Adrenal gland (tissue), 12 donors: ENCODE measurements around the gene CENPP. TPM values are rescaled to one million over a fixed set of nuclear protein-coding genes. Genes with fewer than 3 reads are reported as not detected.
A peak's percentile ranks its signal among the peaks of the same experiment; 100 is the strongest.

Experiments
- DNase-seq, 7 donors: peaks; one replicate each; pipeline ENCODE4 v3.0.0-alpha.2; 2019 to 2020
- H3K27ac ChIP-seq, 5 donors: fragments of 200-600 bp; sonication (generic) in 4 of 5; 1 replicate in 3 of 5; 2 replicates in 2 of 5; pipeline versions ENCODE4 v1.5.1 to v1.8.0; 2016 to 2020; ENCODE audit warnings: mild to moderate bottlenecking in 1 of 5
- H3K27me3 ChIP-seq: fragments of 200-600 bp; 2 replicates; pipeline ENCODE4 v1.8.0; 2021
- H3K36me3 ChIP-seq, 2 donors: fragments of 200-600 bp; replicated peaks in 1 of 2; 1 replicate in 1 of 2; 2 replicates in 1 of 2; pipeline versions ENCODE4 v1.5.1 to v1.8.0; 2018 to 2022
- H3K4me1 ChIP-seq, 2 donors: fragments of 200-600 bp; replicated peaks in 1 of 2; 1 replicate in 1 of 2; 2 replicates in 1 of 2; pipeline versions ENCODE4 v1.5.1 to v1.8.0; 2018 to 2021
- H3K4me3 ChIP-seq, 4 donors: fragments of 200-600 bp; sonication (generic) in 3 of 4; one replicate each; pipeline ENCODE4 v1.5.1; 2016 to 2018
- H3K9me3 ChIP-seq, 3 donors: fragments of 200-600 bp; sonication (generic) in 1 of 3; replicated peaks in 1 of 3; 1 replicate in 2 of 3; 2 replicates in 1 of 3; pipeline versions ENCODE4 v1.5.1 to v1.8.0; 2016 to 2021
- CTCF ChIP-seq, 6 experiments: fragments of 450-650 bp in 4 of 6; fragments of 200-600 bp in 2 of 6; sonication (generic) in 1 of 6; IDR thresholded peaks; 1 replicate in 5 of 6; 2 replicates in 1 of 6; pipeline versions ENCODE4 v1.5.1 to v1.8.0; 2016 to 2021; ENCODE audit warnings: antibody characterized with exemption in 6 of 6, mild to moderate bottlenecking in 2 of 6, moderate library complexity in 1 of 6
- POLR2A ChIP-seq, 2 donors: fragments of 450-650 bp; IDR thresholded peaks; one replicate each; pipeline ENCODE4 v1.6.1; 2017; ENCODE audit warnings: antibody characterized with exemption in 2 of 2, mild to moderate bottlenecking in 2 of 2, moderate library complexity in 1 of 2
- WGBS, 4 donors: extraction: QIAGEN DNeasy Blood & Tissue Kit in 2 of 4; methylation state at CpG; one replicate each; pipeline versions ENCODE4 v1.1.5 to v1.1.7; 2013 to 2017; 5-methylcytosine and 5-hydroxymethylcytosine counted together
- intact Hi-C, 2 donors: fragments of 100-400 bp; cut with DNase I; formaldehyde crosslinking; loops; one replicate each; pipeline versions ENCODE4 v1.14.1 to v1.15.0; 2022 to 2023
- polyA plus RNA-seq, 3 donors: library from polyadenylated mRNA; stranded (reverse); fragments of 200-250 nt in 2 of 3; fragments of 350-450 nt in 1 of 3; fragmentation: Illumina TruSeq in 1 of 3; extraction: RNeasy Lipid Tissue Mini Kit (QIAGEN cat#74804) in 1 of 3; gene quantifications; one replicate each; pipeline ENCODE4 v1.2.3, GENCODE V29; 2013 to 2014
- total RNA-seq, 9 donors: library from RNA; depleted of rRNA in 4 of 9; stranded (reverse); fragments of >200 nt in 4 of 9; fragments of 120-200 nt in 1 of 9; fragmentation: NEBNext Ultra II Directional in 1 of 9; extraction: Animal tissue kit (Norgen Biotek cat#: 25700) in 1 of 9; gene quantifications; one replicate each; pipeline versions ENCODE4 v1.1.0 to v1.2.4, GENCODE V29; 2013 to 2023
- donor health status: healthy with polysubstance abuse.
- donor health status: Bipolar disorder and iron deficiency.
- donor health status: DM: yes; HTN: yes; CAD: no.
- donor health status: DM: no; HTN: no; CAD: no.
- donor health status: DM: no; HTN: no; CAD: no.
- donor health status: DM: yes; HTN: yes; CAD: no.

CENPP gene
- total and polyA plus RNA-seq, 12 donors: 1.1 to 14.0 (median 3.1) TPM

DNA sequence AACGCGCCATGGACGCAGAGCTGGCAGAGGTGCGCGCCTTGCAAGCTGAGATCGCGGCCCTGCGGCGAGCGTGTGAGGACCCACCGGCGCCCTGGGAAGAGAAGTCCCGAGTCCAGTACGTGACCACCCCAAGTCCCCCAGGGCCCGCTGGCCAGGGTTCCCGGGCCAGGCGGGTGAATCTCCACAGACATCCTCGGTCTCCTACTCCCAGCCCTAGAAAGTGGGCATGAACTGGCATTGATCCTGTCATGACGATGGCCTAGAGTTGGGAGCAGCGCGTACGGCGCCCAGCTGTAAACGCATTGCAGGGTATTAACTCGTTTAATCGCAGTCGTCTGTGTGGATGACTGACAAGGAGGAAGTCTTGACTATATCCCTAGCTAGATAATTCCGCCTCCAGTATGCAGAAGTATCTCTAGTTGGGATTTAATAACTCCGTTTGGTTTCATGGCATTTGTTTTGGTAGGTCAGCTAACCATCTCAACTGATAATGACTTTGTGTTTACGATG lies 293 bp downstream of the CENPP start:
- intact Hi-C loops: loop anchor here in 1 of 2 donors (10.0 kb wide), 1 partner anchor 191 kb away; no protein-coding TSS in a partner anchor

DNA sequence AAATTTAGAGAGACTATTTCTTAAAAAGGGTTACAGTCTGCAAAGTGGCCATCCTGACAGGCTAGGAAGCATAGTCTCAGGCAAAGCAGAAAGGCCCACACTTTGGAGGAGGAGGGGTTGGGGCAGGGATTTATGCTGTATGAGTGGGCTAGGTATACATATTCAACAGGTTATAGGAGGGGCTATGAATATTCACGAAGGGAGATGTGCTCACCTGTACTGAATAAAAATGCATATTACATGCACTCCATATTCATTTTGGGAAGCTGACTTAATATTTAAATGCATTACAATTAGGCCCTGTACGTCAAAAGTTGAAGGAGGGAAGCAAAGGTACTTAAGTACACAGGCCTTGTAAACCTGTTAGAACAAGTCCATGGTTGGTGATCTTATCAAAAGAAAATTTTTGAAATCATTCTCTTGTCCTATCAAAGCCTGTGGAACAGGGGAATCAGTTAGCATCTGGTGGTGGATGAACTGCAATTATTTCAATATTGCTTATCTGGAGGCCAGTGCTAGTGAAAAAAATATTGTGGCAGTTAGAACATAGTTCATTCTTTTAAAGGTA lies 1.6 kb downstream of the CENPP start:
- TF ChIP-seq CTCF (IDR thresholded peaks at IDR 0.05) (no peak), POLR2A (IDR thresholded peaks at IDR 0.05) (no peak)
- intact Hi-C loops: loop anchor here in 1 of 2 donors (10.0 kb wide), 1 partner anchor 193 kb away; no protein-coding TSS in a partner anchor
- Histone ChIP-seq H3K27ac (no peak overlapping the region), H3K9me3 (no peaks in the 10 kb centered on the region), H3K27me3 (no peaks in the 10 kb centered on the region), H3K4me3 (no peak overlapping the region), H3K4me1 (peaks cover 5 to 24% of the 10 kb centered on the region in 2 donors), H3K36me3 (peaks cover 0 to 7% of the 10 kb centered on the region in 2 donors)
- no peak for DNase-seq
- 72 to 84% (median 75%) methylated on average over 2 of the region's 2 CpGs for WGBS, 4 donors

More for the DNA sequence above, 293 bp downstream of the CENPP start:
- Histone ChIP-seq H3K4me3 (peak overlapping the region; percentile 36 to 80 (median 70)), H3K4me1 (peaks cover 5 to 24% of the 10 kb centered on the region in 2 donors), H3K9me3 (no peaks in the 10 kb centered on the region), H3K27me3 (no peaks in the 10 kb centered on the region), H3K36me3 (peaks cover 0 to 16% of the 10 kb centered on the region in 2 donors), H3K27ac (peak overlapping the region; percentile 42 to 99 (median 90))
- DNase-seq: no peak
- WGBS, 4 donors: 1 to 4% (median 1%) methylated on average over 12 to 30 of the region's 30 CpGs
- TF ChIP-seq CTCF (IDR thresholded peaks at IDR 0.05): no peak
- peak in 1 of 2 donors; percentile 32 for TF ChIP-seq POLR2A (IDR thresholded peaks at IDR 0.05)

- no peaks in the 10 kb centered on the region for H3K27me3 ChIP-seq
- no peaks in the 10 kb centered on the region for H3K9me3 ChIP-seq
- no peak for TF ChIP-seq POLR2A (IDR thresholded peaks at IDR 0.05)
- no peak for TF ChIP-seq CTCF (IDR thresholded peaks at IDR 0.05)
- no peak for DNase-seq
- no peaks in the 10 kb centered on the region for H3K36me3 ChIP-seq
- intact Hi-C loops: loop anchor here in 1 of 2 donors (10.0 kb wide), 1 partner anchor 193 kb away; no protein-coding TSS in a partner anchor
- no peak overlapping the region for H3K4me3 ChIP-seq
- no peak overlapping the region for H3K27ac ChIP-seq
- WGBS, 4 donors: 43 to 51% (median 47%) methylated on average over 2 of the region's 2 CpGs
- H3K4me1 ChIP-seq: peaks cover 5 to 24% of the 10 kb centered on the region in 2 donors
Measured at GRCh38 chr9:92328225-92328624, 2.5 kb downstream of the CENPP start.

DNA sequence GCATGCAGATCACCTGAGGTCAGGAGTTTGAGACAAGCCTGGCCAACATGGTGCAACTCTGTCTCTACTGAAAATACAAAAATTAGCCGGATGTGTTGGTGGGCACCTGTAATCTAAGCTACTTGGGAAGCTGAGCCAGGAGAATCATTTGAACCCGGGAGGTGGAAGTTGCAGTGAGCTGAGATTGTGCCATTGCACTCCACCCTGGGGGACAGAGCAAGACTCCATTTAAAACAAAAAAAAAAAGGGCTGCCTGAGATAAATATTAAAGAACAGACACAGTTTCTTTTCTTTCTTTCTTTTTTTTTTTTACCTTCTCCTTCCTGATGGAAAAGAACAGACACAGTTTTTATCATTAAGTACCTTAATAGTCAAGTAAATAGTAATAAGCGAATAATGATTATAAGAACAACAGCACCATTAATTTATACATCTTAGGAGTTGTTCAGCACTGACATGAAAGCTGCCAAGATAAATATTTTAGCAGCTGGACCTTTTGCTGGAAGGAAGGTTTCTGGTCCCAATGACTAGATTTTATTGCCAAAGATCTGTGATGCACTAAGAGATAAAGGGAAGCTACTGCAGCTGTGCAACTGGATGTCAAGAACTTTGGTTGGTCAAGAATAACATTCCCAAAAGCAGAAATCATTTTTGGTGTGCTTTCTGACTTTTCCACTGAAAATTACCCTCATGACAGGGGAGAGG lies 7.0 kb downstream of the CENPP start:
- Histone ChIP-seq H3K9me3 (no peaks in the 10 kb centered on the region), H3K27me3 (no peaks in the 10 kb centered on the region), H3K27ac (peak overlapping the region in 1 of 5 donors; percentile 18), H3K4me3 (no peak overlapping the region), H3K4me1 (no peaks in the 10 kb centered on the region), H3K36me3 (no peaks in the 10 kb centered on the region)
- WGBS, 4 donors: 62 to 82% (median 81%) methylated on average over 3 of the region's 3 CpGs
- TF ChIP-seq CTCF (IDR thresholded peaks at IDR 0.05) (no peak), POLR2A (IDR thresholded peaks at IDR 0.05) (no peak)
- intact Hi-C loops: no loop called here
- DNase-seq: no peak
